DLD1 (cell line): ENCODE data around the gene TEX29.

ENCODE experiments used
- in situ Hi-C: cut with HindIII; loops from 2 replicates; pipeline ENCODE4 v1.10.0; 2017; ENCODE audit warnings: low sequenced_read_pairs

The TEX29 gene

GRCh38 chr13:111289251-111289650 lies 31.2 kb upstream of the TEX29 start:
- in situ Hi-C loops = no loop called here

- in situ Hi-C loops = no loop called here
These were observed 28.5 kb upstream of the TEX29 start for GRCh38 chr13:111291908-111292307.

GRCh38 chr13:111292710-111293485 lies 27.5 kb upstream of the TEX29 start:
- in situ Hi-C loops = no loop called here

GRCh38 chr13:111295886-111296285 lies 24.6 kb upstream of the TEX29 start:
- in situ Hi-C loops = no loop called here

GRCh38 chr13:111296417-111296816 lies 24.0 kb upstream of the TEX29 start:
- in situ Hi-C loops = no loop called here

- in situ Hi-C loops = no loop called here
These were observed 22.0 kb upstream of the TEX29 start for GRCh38 chr13:111298214-111298975.

- in situ Hi-C loops = no loop called here
These were observed 18.3 kb upstream of the TEX29 start for GRCh38 chr13:111302045-111302726.

- in situ Hi-C loops = no loop called here
These were observed 16.9 kb upstream of the TEX29 start for GRCh38 chr13:111303559-111303958.

GRCh38 chr13:111304041-111304544 lies 16.3 kb upstream of the TEX29 start:
- in situ Hi-C loops = no loop called here

GRCh38 chr13:111304603-111305289 lies 15.7 kb upstream of the TEX29 start:
- in situ Hi-C loops = no loop called here

GRCh38 chr13:111312944-111313590 lies 7.4 kb upstream of the TEX29 start:
- in situ Hi-C loops = no loop called here

GRCh38 chr13:111313911-111314425 lies 6.5 kb upstream of the TEX29 start:
- in situ Hi-C loops = no loop called here

- in situ Hi-C loops = no loop called here
These were observed 5.6 kb upstream of the TEX29 start for GRCh38 chr13:111314852-111315251.

GRCh38 chr13:111315347-111315995 lies 5.0 kb upstream of the TEX29 start:
- in situ Hi-C loops = no loop called here

- in situ Hi-C loops = no loop called here
These were observed 4.2 kb upstream of the TEX29 start for GRCh38 chr13:111316161-111316730.

- in situ Hi-C loops = no loop called here
These were observed 3.3 kb upstream of the TEX29 start for GRCh38 chr13:111317042-111317550.

GRCh38 chr13:111317571-111318345 lies 2.7 kb upstream of the TEX29 start:
- in situ Hi-C loops = no loop called here

- in situ Hi-C loops = no loop called here
These were observed 2.1 kb upstream of the TEX29 start for GRCh38 chr13:111318386-111318785.
